Testis (tissue), 2 donors: ENCODE measurements around the gene CYB5B.

Experiments used
- POLR2A ChIP-seq: fragments of 450-650 bp; IDR thresholded peaks from one replicate; pipeline ENCODE4 v1.6.1; 2017; ENCODE audit warnings: antibody characterized with exemption, mild to moderate bottlenecking, moderate library complexity
- TF ChIP-seq, protein P1 (sequence below), 3 experiments: fragments of 450-650 bp in 2 of 3; fragments of 200-600 bp in 1 of 3; sonication (generic) in 1 of 3; IDR thresholded peaks; one replicate each; pipeline ENCODE4 v1.5.1; 2016 to 2019; ENCODE audit warnings: antibody characterized with exemption in 3 of 3, mild to moderate bottlenecking in 2 of 3, moderate library complexity in 1 of 3

DNA sequence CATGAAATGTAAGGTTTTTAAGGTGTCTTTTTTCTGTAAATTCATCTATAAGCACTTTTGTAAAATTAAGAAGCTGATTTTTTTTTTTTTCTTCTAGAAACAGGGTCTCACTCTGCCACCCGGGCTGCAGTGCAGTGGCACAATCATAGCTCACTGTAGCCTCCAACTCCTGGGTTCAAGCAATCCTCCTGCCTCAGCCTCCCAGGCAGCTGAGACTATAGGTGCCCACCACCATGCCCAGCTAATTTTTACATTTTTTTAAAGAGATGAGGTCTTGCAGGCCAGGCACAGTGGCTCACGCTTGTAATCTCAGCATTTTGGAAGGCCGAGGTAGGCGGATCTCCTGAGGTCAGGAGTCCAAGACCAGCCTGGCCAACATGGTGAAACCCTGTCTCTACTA, 4.5 kb upstream of the CYB5B start:
- TF ChIP-seq, protein P1, sequence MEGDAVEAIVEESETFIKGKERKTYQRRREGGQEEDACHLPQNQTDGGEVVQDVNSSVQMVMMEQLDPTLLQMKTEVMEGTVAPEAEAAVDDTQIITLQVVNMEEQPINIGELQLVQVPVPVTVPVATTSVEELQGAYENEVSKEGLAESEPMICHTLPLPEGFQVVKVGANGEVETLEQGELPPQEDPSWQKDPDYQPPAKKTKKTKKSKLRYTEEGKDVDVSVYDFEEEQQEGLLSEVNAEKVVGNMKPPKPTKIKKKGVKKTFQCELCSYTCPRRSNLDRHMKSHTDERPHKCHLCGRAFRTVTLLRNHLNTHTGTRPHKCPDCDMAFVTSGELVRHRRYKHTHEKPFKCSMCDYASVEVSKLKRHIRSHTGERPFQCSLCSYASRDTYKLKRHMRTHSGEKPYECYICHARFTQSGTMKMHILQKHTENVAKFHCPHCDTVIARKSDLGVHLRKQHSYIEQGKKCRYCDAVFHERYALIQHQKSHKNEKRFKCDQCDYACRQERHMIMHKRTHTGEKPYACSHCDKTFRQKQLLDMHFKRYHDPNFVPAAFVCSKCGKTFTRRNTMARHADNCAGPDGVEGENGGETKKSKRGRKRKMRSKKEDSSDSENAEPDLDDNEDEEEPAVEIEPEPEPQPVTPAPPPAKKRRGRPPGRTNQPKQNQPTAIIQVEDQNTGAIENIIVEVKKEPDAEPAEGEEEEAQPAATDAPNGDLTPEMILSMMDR (IDR thresholded peaks at IDR 0.05) = no peak
- TF ChIP-seq POLR2A = no peak
